ENCODE results near the gene IGSF8.
"Not testable (repeated sequence)": the region's sequence is repeated elsewhere in the genome, so short reads cannot be mapped to it uniquely, and the experiment has no call there.

IGSF8 gene

GRCh38 chr1:160127381-160127780, 29.0 kb upstream of the IGSF8 start:
- DNase-seq, result no peak

DNA sequence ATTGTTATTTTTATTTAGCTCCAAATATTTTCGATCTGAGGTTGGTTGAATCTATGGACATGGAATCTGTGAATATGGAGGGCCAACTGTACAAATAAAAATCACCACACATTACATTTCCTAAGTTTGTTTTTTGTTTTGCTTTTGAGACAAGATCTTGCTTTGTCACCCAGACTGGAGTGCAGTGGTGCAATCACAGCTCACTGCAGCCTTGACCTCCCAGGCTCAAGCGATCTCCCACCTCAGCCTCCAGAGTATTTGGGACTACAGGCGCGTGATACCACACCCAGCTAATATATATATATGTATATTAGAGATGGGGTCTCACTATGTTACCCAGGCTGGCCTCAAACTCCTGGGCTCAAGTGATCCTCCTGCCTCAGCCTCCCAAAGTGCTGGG, 27.9 kb upstream of the IGSF8 start:
- not testable (repeated sequence) for DNase-seq

DNA sequence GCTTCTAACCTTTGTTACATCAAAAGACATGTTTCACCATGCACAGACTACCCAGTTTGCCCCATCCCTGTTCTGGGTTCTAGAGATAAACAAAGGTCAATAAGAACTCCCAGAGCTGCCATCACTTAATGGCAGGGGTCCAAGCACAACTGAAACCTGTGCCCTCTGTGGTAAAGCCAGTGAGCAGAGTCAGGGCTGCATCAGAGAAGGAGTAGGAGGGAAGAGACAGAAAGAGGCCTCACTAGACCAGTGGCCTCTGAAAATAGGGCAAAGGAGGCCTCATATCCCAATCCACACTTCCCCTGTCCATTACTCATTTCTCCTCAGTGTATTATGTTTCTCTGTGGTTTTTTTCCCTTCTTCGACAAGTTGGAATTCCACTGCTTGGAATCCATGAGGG, 27.3 kb upstream of the IGSF8 start:
- no peak for DNase-seq

DNA sequence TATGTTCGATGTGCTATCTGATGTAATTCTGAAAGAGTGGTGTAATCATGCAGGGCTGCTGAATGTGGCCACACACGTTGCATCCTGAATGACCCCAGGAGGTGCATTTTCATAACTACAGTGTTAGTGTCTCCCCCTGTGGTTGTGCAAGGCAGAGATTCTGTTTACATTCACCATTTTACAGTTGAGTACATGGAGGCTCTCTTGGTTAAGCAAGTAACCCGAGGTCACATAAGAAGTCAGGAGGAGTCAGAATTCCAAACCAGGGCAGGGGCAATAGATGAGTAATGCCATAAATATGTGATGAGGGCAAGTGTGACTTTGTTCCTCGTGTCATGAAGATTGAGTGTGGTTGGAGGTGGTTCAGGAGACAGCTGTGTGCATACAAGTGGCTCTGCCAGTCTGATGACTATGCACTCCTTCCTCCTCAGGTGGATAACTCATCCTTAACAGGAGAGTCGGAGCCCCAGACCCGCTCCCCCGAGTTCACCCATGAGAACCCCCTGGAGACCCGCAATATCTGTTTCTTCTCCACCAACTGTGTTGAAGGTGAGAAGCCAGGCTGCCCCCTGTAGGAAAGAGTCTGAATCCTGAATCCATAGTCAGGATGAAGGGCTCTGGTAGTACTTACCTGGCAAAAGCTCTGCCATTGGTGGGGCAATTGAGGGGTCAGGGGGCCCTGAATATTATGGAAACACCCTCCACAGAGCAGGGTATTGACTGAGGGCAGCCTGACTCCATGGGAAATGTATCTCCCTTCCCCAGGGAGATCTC, 26.5 kb upstream of the IGSF8 start:
- no peak for DNase-seq

DNA sequence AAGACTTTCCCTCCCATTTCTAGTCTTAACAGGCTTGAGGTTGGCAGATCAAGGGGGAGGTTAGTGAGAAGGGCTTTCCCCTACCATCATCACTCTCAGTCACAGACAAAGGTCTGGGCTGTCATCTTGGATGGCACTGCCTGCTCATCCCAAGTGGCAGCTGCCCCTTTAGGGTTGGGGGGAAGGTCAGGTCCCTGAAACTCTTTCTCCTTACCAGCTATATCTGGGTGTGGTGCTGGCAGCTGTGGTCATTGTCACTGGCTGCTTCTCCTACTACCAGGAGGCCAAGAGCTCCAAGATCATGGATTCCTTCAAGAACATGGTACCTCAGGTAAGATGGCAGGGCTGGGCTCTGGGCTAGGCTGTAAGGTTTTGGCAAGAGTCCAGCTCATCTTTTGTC, 25.3 kb upstream of the IGSF8 start:
- DNase-seq, result peak; percentile 1

DNA sequence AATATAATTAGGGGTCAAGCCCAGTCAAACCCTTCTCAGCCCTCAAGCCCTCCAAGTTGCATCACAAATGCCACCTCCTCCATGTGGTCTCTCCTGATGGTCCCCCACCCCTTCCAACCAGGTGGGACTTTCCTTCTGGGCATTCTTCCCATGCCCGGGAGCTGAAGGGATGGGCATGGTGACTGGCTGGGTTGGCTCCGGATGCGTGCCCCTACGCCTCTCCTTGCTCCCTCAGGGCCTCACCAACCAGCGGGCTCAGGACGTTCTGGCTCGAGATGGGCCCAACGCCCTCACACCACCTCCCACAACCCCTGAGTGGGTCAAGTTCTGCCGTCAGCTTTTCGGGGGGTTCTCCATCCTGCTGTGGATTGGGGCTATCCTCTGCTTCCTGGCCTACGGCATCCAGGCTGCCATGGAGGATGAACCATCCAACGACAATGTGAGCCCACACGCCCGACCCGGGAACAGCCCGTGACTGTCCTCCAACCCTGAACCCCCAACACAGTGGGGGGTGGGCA, 24.6 kb upstream of the IGSF8 start:
- peak; percentile 6 for DNase-seq

DNA sequence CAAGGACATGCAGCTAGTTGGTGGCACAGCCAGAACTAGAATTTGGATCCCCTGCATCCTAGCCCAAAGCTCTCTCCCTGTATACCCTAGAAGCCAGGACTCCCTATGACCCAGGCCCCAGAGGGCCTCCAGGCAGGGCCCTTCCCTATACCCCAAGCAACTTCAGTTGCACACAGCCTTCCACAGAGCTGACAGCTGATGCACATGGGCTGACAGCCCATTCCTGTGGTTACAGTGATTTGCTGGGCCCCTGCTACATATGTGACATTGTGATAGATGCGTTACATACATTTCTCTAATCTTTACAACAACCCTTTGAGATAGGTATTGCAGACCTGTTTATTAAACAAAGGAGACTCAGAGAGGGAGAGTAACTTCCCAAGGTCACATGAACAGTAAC, 23.0 kb upstream of the IGSF8 start:
- peak; percentile 17 for DNase-seq

- DNase-seq, result peak; percentile 3
Measured at GRCh38 chr1:160120797-160121196, 22.4 kb upstream of the IGSF8 start.

DNA sequence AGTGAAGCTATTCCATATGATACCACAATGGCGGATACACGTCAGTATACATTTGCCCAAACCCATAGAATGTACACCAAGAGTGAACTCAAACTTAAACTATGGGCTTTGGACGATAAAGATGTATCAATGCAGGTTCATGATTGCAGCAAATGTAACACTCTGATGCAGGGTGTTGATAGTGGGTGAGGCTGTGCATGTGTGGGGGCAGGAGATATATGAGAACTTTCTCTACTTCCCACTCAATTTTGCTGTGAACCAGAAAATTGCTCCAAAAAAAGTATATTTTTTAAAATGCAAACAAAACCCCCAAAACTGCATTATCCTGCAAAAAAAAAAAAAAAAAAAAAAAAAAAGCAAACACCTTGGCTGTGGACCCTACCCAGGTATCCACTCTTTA, 20.5 kb upstream of the IGSF8 start:
- no peak for DNase-seq

DNA sequence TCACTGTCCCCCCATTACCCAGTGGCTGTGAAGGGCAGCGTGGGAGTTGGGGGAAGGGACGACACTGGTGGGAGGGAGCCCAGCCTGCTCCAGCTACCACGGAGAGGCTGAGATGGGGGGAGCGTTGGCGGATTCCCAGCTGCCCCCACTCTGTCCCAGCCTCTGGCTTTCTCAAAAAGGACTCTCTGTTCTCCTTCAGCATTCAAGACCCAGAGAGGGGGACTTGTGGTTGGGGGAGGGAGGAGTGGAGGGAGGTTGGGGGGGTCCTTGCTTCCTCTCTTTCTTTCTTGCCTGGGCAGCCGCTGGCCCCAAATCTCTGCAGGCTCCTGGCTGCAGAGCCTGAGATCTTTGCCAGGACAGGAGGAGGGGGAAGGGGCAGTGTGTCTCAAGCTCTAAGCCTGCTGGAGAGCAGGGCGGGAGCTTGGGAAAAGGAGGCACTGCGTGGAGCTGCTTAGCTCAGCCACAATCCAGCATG, 19.3 kb upstream of the IGSF8 start:
- DNase-seq, result peak; percentile 86

- DNase-seq, result no peak
Measured at GRCh38 chr1:160117300-160117699, 18.9 kb upstream of the IGSF8 start.

- DNase-seq, result peak; percentile 47
Measured at GRCh38 chr1:160116283-160117147, 18.1 kb upstream of the IGSF8 start.

GRCh38 chr1:160115545-160116282, 17.3 kb upstream of the IGSF8 start, which contains the start of gene ATP1A2:
TSS of gene ATP1A2 (plus strand) at chr1:160115759. CDS start at chr1:160115862, 103 bp downstream.
- peak; percentile 49 for DNase-seq

DNA sequence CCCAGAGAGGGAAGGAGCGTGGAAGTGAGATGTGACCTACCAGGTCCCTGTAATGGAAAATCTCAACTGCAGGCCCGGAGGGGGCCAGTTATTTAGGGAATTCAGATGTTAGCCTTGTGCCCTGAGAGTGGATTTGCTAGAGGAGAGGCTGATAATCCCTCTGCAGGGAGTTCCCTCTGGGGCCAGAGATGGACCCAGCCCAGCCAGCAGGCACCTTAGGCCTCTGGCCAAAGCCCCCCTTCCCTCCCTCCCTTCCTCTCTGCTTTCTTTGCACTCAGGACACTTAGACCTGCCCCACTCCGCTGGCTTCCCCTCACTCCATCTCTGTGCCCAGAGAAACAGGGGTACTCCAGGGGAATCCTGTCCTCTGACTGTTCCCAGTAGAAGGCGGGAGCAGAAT, 15.7 kb upstream of the IGSF8 start:
- no peak for DNase-seq

GRCh38 chr1:160113407-160113806, 15.0 kb upstream of the IGSF8 start:
- no peak for DNase-seq

- peak; percentile 66 for DNase-seq
Measured at GRCh38 chr1:160112357-160112756, 13.9 kb upstream of the IGSF8 start.

DNA sequence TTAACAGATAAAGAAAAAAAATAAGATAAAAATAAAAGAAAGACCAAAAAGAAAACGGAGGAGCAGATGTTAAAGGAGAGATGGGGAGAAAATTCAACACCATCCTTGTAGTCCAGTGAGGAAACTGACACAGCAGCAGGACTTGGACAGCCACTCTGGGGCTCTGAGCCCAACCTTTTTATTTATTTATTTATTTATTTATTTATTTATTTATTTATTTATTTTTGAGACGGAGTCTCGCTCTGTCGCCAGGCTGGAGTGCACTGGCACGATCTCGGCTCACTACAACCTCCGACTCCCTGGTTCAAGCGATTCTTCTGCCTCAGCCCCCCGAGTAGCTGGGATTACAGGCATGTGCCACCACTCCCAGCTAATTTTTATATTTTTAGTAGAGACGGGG, 13.0 kb upstream of the IGSF8 start:
- not testable (repeated sequence) for DNase-seq

- no peak for DNase-seq
Measured at GRCh38 chr1:160109686-160110085, 11.3 kb upstream of the IGSF8 start.

- peak; percentile 68 for DNase-seq
Measured at GRCh38 chr1:160108888-160109662, 10.7 kb upstream of the IGSF8 start.

DNA sequence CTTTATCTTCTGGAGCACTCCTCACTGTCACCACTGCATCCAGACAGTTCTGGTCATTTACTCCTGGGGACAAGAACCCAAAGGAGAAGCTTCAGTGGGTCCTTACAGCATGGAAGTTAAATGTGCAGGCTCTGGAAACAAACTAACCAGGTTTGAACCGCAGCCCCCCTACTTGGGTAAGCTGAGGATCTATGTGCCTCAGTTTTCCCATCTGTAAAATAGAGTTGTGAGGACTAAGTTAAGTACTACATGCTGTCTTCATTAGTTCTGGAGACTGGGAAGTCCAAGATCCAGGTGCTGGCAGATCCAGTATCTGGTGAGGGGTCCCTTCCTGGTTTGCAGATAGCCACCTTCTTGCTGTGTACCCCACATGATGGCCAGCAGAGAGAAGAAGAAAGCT, 9.1 kb upstream of the IGSF8 start:
- no peak for DNase-seq

DNA sequence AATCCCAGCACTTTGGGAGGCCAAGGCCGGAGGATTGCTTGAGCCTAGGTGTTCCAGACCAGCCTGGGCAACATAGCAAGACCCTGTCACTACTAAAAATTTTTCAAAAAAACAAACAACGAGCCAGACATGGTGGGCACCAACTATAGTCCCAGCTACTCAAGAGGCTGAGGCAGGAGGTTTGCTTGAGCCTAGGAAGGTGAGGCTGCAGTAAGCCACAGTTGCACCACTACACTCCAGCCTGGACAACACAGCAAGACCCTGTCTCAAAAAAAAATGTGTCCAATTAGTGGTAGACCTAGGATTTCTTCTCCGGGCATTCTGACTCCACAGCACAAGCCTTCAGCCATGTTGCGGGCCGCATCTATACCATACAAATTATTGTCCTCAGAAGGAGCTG, 6.7 kb upstream of the IGSF8 start:
- DNase-seq, result no peak

DNA sequence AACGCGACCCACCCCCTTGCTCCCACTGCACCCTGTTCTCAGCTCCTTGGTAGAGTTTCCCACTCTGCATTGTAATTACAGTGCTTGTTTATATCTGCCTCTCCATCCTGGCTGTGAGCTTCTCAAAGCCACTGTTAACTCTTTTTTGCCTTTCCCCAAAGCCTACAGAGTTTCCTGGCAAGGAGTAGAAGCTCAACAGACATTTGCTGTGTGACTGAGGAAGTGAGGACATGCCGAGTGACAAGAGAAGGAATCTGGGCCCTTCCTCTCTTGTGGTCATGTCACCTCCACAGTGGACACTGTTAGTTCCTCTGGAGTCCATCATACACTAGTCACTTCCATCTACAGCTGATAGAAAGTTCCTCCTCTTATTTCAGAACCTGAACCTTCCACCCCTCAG, 6.1 kb upstream of the IGSF8 start:
- DNase-seq, result no peak

All from left hindlimb (tissue), 1 donor.